ENCODE measurements around the gene ZSCAN12.

- TF ChIP-seq BCLAF1 (IDR thresholded peaks at IDR 0.05): no peak
- TF ChIP-seq PHF8 (CRISPR knock-in tag; IDR thresholded peaks at IDR 0.05): no peak
- no peak for TF ChIP-seq REST (IDR thresholded peaks at IDR 0.05; ENCODE audit: borderline replicate concordance in 1 of 2, low read depth in 1 of 2, low read length in 2 of 2)
- TF ChIP-seq MBD4 (IDR thresholded peaks at IDR 0.05; ENCODE audit: borderline replicate concordance, low read length): no peak
- no peak for TF ChIP-seq ZNF7 (CRISPR knock-in tag; IDR thresholded peaks at IDR 0.05)
- no peak for TF ChIP-seq CTCF (CRISPR knock-in tag; IDR thresholded peaks at IDR 0.05)
These were observed 59.0 kb downstream of the ZSCAN12 start for GRCh38 chr6:28340310-28341095.

All from HepG2 (cell line).